Stimulated activated CD8-positive, alpha-beta memory T cell treated with anti-CD3 and anti-CD28 coated beads, Interleukin-7, amount 100 ng/mL, for 1 hour (primary cell): Measurements from ENCODE around the gene SEMA4A.
"Not testable (repeated sequence)": the region's sequence is repeated elsewhere in the genome, so short reads cannot be mapped to it uniquely, and the experiment has no call there.

ENCODE experiments used
- DNase-seq, 2 donors: peaks; one replicate each; pipeline ENCODE4 v3.0.0-alpha.2; 2020; ENCODE audit warnings: low read depth in 2 of 2

SEMA4A gene

GRCh38 chr1:156119503-156120209, 33.7 kb upstream of the SEMA4A start:
- DNase-seq: no peak

- DNase-seq: no peak
Measured at GRCh38 chr1:156120318-156120717, 33.1 kb upstream of the SEMA4A start.

DNA sequence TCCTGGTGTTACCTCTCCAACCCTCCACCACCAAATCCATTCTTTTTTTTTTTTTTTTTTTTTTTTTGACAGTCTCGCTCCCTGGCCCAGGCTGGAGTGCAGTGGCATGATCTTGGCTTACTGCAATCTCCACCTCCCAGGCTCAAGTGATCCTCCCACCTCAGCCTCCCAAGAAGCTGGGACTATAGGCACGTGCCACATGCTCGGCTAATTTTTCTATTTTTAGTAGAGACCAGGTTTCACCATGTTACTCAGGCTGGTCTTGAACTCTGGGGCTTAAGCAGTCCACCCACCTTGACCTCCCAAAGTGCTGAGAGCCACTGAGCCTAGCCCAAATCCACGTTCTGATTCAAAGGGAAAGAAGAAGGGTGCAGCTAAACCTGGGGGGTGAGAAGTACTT, 32.4 kb upstream of the SEMA4A start:
- DNase-seq: not testable (repeated sequence)

- DNase-seq: no peak
Measured at GRCh38 chr1:156121457-156121856, 31.9 kb upstream of the SEMA4A start.

DNA sequence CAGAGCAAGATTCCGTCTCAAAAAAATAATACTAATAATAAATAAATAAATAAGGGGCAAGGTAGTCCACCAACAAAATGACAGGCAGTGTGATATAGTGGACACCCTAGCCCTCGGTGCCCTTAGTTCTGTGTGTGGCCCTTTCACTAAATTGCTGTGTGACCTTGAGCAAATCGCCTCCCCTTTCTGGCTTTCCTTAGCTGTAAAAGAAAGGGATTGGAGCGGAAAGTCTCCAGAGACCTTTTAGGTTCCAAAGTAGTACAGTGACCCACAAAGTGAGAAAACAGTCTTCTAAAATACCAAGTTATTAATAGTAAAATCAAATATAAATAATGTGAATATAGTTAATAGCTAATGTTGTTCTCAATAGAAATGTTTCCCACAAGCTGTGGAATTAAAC, 31.3 kb upstream of the SEMA4A start:
- DNase-seq: no peak

GRCh38 chr1:156122519-156123355, 30.6 kb upstream of the SEMA4A start:
- DNase-seq: no peak

GRCh38 chr1:156123356-156124196, 29.8 kb upstream of the SEMA4A start:
- DNase-seq: no peak

- DNase-seq: no peak
Measured at GRCh38 chr1:156124557-156125483, 28.6 kb upstream of the SEMA4A start.

DNA sequence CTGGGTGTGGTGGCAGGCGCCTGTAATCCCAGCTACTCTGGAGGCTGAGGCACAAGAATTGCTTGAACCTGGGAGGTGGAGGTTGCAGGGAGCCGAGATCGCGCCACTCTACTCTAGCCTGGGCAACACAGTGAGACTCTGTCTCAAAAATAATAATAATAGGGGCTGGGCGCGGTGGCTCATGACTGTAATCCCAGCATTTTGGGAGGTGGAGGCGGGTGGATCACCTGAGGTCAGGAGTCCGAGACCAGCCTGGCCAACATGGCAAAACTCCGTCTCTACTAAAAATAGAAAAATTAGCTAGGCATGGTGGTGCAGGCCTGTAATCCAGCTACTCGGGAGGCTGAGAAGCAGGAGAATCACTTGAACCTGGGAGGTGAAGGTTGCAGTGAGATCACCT, 27.8 kb upstream of the SEMA4A start:
- not testable (repeated sequence) for DNase-seq

DNA sequence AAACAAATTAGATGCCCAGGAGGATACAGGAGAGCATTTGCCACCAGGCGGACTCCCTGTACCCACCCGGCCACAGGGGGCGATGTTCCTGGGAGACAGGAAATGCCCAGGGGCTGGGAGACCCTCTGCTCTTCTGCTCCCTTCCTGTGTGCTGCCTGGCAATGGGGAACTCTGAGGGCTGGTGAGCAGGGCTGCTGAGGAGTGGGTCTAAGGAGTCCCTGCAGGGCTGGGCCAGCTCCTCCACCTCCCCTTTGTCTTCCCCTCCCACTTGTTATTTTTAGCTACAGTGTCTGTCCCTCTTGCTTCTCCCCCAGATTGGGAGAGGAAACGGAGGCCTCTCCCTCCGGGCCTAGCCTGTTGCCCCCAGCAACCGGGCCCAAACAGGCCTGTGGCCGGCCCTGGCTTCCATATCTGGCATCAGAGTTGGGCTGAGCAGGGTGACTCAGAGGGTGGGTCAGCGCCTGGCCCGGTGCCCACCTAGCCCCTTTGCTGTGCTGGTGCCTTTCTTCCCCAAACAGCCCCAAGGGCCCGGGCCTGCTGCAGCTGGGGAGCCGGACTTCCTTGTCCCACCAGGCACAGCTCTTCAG, 27.2 kb upstream of the SEMA4A start:
- DNase-seq: peak in 1 of 2 donors; percentile 33

GRCh38 chr1:156126630-156127534, 26.5 kb upstream of the SEMA4A start:
- DNase-seq: peak; percentile 55 to 58

DNA sequence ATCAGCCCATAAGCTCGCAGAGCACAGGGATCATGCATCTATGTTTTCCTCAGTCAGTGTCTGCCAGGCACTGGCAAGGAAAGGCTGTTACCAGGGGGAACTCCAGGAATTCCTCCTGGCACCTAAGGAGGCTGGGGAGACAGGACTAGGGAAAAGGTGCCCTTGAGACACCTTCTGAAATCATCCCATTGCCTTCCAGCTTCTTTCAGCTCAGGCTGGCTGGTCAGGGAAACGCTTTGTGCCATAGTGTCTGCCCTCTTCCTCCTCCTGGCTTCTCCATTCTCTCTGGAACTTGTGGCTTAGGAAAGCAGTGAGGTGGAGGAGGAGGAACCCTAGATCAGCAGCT, 25.1 kb upstream of the SEMA4A start:
- DNase-seq: no peak

DNA sequence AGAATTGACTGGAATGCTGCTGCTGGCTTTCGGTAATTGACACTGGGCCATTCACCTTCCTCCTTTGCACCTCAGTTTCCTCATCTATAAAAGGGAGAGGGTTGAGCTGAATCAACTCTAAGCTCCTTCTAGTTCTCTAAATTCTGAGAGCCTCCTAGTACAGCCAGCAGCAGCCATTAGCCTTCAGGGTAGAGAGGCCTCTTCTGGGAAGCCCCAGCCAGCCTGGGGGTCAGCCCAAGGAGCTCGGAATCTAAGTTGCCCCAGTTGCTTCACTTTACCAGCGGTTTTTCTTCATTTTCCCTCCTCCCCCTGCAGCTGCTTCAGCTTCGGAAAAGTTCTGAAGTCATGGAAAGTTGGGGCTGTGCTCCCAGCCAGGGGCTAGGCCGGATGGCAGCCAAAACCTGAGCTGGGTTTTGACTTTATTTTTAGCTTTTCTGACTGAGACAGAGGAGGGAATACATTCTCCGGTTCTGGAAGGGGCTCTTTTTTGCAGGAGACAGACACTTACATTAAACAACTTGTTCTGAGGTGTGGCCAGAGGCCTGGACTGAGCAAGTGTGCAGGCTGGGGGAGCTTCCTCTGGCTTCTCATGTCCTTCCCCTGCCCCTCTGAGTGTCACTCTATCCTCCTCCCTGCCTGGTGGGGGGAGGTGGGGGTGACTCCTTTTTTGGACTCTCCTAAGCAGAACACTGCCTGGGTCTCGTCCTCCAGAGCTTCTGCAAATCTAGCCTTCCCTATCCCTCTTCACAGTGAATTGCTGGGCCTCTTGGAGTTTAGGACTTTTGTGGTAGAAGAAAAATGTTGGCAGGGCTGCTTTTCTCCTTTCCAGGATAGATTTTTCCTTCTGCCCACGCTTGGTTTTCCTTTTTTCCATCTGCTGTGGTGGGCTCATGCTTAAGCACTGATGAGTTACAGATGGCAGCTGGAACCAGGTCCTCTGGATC, 24.5 kb upstream of the SEMA4A start:
- no peak for DNase-seq

GRCh38 chr1:156129687-156130577, 23.5 kb upstream of the SEMA4A start:
- DNase-seq: peak; percentile 55 to 72

DNA sequence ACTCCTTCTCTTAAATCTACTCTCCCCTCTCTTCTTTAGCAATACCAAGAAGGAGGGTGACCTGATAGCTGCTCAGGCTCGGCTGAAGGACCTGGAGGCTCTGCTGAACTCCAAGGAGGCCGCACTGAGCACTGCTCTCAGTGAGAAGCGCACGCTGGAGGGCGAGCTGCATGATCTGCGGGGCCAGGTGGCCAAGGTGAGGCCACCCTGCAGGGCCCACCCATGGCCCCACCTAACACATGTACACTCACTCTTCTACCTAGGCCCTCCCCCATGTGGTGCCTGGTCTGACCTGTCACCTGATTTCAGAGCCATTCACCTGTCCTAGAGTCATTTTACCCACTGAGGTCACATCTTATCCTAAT, 22.8 kb upstream of the SEMA4A start:
- DNase-seq: no peak

- DNase-seq: no peak
Measured at GRCh38 chr1:156134716-156135435, 18.5 kb upstream of the SEMA4A start.
